ENCODE results near the gene KRT6C.
"Not testable (repeated sequence)": the region's sequence is repeated elsewhere in the genome, so short reads cannot be mapped to it uniquely, and the experiment has no call there.

KRT6C gene

DNA sequence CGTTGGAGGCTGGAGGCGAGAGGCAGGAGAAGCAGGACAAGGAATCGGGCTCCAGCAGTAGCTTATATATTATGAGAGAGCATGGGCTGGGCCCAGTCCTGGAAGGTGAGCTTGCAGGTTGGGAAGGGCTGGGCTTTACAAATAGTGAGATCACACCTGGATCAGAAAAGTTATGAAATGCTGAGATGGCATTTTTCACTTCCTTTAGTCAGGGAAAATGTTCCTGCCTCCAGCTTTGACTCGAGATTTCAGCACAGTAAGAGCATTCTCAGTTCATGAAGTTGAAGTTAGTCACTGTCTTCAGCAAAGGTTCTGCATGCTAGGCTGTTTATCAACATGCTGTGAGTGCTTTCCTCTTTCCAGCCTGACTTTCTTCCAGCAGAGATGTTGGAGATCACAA, at the start of gene KRT6C:
TSS of gene KRT6C (minus strand) at position 38 of the 400 bp plus-strand sequence. CDS start 68 bp downstream, outside the sequence.
- no peak for DNase-seq (ENCODE audit: low spot score)

DNA sequence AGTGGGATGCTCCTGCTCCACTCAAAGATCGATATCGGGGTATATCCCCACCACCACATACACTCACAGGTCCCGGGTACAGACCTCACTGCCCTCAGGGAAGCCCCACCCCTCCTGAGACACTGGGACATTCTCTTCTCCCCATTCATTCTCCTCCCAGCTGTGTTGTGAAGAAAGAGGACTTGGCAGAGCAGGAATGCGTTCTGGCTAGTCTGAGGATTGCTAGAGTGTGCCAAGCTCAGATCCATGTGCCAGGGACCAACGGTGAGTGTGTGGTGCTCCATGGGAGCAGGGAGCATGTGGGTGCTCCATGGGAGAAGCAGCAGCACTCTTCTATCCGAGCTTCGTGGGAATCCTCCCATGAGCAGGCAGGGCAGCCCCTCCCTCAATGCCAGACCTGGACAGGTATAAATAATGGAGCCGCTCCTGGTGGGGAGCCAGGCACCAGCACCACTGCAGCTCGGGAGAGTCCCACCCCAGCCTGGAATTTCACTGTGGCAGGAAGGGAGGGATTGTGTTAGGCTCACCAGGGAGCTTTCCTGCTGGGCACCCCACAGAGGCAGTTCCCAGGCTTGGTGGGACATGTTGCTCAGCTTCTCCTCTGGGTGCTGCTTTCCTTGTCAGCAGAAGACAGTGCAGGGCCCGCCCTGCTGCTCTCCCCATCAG, 48.9 kb upstream of the KRT6C start:
- peak; percentile 49 for DNase-seq (ENCODE audit: low spot score)

DNA sequence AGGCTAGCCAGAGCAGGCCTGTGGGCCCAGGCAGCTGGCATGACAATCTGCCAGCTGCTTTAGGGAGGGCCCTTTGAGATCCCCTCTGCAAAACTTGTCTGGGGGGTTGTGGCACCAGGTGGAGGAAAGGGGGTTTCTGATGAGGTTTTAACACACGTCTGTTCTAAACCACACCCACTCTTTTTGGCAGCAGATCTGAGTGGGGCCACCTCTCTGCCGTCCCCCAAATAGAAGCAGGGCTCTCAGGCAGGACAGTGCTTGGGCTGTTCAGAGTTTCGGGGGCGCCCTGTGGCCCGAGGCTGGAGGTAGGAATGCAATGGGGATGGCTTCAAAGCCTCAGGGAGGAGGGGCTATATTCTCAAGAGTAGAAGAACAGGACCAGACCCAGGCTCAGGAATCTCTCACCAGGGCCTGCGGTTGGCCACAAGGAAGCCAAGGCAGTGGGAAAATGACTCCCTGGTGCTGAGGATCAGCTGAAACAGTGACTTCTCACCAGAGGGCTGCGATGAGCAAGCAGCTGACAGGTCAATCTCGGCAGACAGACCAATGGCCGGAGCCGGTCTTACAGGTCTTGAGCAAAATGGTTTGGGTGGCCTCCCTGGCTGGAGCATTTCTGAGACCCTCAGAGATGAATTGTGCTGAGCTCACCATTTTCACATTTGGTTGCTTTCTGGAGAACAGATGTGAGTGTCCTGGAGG, 48.1 kb upstream of the KRT6C start:
- no peak for DNase-seq (ENCODE audit: low spot score)

DNA sequence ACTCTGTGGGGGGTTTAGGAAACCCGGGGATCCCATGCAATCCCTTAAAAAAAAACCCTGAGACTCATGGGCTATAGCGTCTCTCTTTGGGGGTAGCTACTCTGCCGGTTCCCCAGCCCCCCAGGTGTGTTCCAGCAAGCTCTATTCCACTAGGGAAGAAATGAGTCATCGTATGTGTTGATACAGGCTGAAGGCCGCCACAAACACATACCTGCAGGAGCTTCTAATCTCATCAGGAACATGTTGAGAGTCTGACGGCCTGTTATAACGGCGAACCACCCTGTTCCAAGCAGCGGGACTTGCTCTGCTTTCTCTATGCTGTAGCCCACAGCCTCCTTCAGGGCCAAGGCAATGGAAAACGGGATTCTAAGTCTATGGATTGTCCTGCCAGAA, 47.6 kb upstream of the KRT6C start:
- DNase-seq (ENCODE audit: low spot score) = no peak

DNA sequence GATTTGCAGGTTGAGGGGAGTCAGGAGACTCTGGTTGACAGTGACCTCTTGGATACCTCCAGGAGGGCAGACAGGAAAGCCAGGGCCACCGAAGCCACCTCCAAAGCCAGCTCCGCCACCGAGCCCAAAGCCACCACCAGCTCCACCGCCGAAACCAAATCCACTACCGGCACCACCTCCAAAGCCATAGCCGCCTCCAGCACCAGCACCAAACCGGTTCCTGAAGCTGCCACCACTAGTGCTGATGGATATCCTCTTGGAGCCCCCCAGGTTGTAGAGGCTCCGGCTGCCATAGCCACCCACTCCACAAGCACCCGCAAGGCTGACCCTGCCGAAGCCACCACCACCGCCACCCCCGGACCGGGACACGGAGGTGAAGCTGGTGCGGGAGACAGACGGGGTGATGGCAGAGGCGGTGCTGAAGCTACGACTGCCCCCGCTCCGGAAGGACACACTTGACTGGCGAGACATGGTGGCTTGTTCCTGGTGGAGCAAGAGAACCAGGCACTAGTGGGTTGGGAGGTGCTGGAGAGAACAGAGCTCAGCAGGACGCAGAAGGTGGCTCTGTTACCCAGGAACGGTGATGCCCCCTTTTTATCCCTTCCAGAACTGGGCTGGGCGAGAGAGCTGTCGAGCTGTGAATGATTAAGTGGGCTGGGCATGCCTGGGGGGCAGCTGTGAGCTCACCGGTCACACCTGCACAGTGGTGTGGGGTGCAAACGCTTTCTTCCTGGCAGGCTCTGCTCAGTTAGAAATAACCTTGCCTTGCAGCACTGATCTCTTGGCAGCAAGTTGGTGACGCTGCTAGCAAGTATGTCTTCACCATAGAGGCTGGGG, 46.4 kb upstream of the KRT6C start, which contains the start of gene KRT5:
TSS of gene KRT5 (minus strand) at position 569 of the 837 bp plus-strand sequence. CDS start at position 471, 98 bp downstream.
- no peak for DNase-seq (ENCODE audit: low spot score)

DNA sequence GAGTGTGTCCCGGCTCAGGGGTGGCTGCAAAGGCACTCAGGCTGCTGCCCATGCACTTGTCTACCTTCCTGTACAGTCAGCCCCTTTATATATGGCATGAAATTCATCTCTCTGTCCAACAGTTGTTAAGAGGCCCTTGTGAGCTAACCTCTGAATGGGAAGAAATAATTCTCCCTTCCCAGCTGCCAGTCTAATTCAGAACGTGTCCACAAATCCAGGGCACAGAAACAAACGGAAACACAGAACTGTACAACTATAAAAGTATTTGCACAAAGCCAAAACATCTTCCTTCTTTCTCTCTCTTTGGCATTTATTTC, 45.7 kb upstream of the KRT6C start:
- no peak for DNase-seq (ENCODE audit: low spot score)

DNA sequence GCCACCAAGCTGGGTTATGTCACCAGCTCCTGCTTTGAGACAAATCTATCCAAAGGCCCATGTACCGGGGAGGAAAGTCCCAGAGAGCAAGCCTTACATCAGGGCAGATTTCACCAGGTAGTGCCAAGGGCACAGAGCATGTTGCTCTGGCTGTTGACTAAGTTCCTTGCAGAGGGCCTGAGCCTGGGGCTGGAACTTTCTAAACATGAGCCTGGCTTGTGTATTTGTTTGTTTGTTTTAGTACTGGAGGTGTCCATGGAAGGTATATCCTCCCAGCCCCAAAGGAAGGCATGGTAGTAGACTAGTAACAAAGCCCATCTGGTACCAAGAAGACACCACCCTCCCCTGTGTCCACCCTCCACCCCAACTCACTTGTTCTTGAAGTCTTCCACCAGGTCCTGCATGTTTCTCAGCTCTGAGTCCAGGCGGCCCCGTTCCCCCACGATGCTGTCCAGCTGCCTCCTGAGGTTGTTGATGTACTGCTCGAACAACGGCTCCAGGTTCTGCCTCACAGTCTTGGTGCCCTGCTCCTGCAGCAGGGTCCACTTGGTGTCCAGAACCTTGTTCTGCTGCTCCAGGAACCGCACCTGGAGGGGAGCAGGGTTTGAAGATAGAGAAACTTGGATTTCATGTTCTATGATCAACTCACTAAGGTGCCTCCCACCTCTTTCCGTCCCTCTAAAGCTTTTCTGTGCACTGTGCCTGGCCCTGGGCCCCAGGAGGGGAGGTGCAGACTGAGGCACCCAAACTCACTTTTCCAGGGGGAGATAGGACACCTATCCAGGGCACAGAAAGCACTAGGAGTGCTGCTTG, 45.2 kb upstream of the KRT6C start:
- no peak for DNase-seq (ENCODE audit: low spot score)

DNA sequence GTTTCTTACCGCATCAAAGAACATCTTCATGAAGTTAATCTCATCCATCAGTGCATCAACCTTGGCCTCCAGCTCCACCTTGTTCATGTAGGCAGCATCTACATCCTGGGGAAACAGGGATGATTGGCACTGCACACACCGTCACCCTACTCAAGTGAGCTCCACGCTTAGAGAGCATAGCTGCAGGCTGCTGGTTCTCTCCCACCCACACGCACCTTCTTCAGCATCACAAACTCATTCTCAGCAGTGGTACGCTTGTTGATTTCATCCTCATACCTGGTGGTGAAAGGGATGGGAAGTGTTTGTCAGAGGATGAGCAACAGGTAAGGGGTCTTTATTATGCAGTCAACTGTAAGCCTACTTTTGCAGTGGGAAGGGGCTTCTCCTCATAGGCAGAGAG, 44.3 kb upstream of the KRT6C start:
- no peak for DNase-seq (ENCODE audit: low spot score)

DNA sequence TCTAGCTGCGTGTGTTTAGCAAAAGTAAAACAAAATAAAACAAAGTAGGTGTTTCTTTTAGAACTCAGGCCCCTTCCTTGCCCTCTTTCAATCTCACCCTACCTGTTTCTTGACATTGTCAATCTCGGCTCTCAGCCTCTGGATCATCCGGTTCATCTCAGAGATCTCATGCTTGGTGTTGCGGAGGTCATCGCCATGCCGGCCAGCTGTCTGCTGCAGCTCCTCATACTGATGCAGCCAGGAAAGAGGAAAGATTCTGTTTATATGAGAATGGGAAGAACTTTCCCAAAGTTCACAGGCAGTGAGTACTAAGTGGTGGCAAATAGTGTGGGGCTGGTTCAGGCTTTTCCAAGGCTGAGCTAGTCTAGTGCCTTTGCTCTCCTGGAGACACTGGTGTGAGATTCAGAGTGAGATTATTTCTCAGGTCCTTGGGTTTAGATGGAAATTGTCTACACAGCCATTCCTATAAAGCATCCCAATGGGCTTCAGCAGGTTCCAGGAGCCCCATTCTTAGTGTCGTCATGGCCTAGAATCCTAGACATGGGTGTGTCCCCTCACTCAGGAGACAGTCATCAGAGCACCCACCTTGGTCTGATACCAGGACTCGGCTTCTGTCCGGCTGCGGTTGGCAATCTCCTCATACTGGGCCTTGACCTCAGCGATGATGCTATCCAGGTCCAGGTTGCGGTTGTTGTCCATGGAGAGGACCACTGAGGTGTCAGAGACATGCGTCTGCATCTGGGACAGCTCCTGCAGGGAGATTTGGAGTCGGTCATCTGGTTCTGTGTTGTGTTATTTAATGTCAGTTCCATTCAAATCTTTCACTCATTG, 43.6 kb upstream of the KRT6C start:
- DNase-seq (ENCODE audit: low spot score) = no peak

DNA sequence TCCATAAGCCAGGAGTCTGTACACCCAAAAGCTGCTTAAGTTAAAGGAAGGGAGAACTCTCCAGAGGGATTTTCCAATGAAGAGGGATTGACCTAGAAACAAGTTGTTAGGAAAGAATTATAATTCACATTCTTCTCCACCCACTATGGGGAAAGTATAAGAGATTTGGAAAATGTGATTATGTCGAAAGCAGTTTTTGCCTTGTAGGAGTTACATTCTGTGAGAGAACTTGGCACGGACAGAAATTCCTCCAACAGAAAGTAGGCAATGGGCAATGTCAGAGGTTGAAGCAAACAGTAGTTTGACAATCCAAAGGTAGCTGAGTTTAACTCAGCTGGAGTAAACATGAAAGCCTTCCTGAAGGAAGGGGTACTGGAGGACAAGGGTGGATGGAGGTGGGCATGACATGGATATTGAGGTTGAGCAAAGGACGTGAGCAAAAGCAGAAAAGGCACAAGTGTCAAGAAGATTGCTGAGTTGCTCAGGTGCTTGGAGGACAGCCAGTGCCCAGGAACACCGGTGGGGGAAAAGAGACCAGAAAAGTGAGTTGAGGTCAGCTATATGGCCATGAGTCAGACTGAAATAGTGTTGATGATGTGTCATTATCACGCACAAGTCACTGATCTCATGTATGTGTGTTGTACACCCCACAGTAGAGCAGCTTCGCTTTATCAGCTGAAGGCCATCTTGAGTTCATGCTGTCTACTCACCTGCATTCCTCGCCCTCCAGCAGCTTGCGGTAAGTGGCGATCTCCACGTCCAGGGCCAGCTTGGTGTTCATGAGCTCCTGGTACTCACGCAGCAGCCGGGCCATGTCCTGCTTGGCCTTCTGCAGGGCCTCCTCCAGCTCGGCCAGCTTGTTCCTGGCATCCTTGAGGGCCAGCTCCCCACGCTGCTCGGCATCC, 42.6 kb upstream of the KRT6C start:
- no peak for DNase-seq (ENCODE audit: low spot score)

DNA sequence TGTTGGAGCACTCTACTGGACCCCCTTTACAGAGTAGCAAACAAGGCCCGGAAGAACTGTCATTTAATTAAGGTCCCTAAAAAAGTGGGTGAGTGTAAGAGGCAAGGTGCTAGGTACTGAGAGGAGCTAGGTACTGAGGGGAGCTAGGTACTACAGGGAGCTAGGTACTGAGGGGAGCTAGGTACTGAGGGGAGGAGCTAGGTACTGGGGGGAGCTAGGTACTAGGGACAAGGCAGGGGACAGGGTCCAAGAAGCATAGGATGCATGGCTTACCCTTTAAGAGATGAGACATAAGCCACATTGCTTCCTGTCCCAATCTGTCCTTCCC, 41.7 kb upstream of the KRT6C start:
- DNase-seq (ENCODE audit: low spot score) = no peak

DNA sequence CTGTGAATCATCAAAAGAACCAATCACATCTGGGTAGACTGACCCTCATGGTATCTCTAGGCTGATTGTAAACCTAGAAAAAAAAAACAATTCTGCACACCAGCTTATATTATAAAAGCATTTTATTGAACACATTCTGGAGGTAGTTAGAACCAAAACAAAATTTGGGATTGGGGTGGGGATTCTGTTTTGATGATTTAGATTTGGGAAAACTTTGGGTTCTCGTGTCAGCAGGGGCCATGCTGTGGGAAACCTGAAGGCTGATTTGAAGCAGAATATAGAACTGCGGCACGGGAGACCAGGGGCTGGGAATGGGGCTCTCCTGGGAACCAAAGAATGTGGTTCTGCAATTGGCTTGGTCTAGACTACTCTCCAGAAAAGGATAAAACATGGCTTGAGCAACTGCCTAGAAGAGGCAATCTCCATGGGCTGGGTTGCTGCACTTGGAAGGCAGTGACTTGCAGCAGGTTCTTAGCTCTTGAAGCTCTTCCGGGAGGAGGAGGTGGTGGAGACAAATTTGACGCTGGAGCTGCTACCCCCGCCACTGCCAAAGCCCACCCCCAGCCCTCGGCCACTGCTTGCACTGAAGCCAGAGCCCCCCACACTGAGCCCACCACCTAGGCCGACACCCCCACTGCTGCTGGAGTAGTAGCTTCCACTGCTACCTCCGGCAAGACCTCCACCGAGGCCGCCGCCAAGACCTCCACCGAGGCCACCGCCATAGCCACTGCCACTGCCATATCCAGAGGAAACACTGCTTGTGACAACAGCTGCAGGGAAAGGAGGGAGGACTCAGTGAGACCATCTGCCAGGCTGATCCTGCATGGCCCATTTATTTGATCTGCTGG, 41.1 kb upstream of the KRT6C start:
- DNase-seq (ENCODE audit: low spot score) = no peak

DNA sequence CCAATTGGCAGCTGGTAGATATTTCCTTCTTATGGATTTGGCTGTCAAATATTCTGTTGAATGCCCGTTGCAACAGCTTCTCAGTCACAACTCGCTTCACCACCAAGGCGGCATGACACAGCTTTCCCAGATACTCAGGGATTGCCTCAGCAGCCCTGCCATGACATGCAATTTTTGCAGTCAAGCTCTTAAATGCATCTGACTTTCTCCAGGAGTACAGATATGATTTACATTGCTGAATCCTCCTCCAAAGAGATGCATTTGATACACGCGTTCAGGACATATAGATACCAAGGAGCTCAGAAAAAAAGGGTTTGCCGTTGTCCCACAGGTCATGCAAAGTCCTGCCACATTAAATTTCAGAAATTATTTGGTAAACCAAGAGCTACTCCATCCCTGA, 40.1 kb upstream of the KRT6C start:
- no peak for DNase-seq (ENCODE audit: low spot score)

DNA sequence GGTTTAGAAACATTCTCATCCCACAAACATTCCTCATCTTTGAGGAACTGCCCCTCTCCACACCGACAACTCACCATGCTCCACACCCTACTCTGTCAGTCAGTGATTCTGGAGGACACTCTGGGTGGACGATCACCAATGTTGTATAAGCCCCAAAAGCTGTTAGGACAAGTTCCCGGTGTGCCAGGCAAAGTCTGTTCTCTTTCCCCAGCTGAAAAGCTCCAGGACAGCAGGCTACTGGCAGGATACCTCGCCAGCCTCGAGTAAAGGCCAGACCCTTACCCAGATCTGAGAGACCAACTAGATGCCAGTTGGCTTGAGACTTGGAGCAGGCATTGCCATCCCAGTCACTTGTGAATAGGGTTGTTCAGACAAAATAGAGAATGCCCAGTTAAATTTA, 34.6 kb upstream of the KRT6C start:
- DNase-seq (ENCODE audit: low spot score) = no peak

DNA sequence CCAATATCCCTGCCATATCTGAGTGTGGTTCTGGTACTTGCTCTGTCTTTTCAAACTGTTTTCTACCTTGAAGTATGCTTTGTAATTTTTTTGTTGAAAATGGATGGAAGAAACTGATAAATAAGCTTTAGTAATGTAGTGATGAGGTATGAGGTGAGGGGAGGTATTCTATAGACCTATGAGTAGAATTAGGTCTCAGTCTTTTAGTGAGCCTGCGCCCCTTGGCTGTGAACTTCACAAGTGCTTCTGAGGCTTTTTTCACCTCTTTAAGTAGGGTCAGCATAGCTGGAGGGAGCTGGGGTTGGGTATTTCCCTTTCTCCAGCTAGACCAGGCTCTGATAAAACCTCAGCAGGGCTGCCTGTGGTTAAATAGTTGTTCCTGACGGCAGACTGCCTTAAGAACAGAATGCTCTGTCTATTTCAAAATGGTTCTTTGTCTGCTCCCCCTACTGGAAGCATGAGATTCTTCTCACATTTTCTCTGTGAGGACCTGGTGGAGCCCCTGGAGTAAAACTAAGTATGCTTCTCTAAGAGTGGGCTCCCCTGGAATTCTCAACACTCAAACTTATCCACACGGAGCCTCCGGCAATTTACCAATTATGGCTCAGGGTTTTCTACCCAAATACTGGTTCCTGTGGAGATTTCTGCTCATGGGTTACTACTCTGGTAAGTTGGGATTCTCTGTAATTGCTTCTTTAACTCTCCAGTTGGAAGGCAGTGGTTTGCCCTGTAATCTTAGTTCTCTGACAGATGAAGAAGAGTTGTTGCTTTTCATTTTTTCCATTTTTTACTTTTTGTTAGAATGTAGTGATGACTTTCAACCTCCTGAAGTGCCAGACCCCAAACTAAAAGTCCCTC, 33.5 kb upstream of the KRT6C start:
- peak; percentile 75 for DNase-seq (ENCODE audit: low spot score)

DNA sequence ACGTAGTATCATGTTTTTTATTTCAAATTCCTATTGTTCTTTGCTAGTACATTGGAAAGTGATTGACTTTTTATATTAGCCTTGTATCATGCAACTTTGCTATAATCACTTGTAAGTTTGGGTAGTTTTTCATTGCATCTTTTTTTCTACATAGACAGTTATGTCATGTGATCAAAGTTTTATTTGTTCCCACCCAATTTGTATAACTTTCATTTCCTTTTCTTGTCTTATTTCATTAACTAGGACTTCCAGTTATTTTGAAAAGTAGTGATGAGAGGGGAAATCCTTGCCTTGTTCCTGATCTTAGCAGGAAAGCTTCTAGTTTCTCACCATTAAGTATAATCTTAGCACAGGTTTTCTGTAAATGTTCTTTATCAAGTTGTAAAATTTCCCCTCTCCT, 29.3 kb upstream of the KRT6C start:
- DNase-seq (ENCODE audit: low spot score) = no peak

DNA sequence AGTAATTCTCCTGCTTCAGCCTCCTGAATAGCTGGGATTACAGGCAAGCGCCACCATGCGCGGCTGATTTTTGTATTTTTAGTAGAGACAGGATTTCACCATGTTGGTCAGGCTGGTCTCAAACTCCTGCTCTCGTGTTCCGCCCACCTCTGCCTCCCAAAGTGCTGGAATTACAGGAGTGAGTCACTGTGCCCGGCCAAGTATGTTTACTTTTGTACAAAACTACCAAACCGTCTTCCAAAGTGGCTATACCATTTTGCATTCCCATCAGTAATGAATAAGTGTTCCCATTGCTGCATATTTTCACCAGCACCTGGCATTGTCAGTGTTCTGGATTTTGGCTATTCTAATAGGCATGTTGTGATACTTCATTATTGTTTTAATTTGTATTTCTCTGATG, 27.9 kb upstream of the KRT6C start:
- no peak for DNase-seq (ENCODE audit: low spot score)

DNA sequence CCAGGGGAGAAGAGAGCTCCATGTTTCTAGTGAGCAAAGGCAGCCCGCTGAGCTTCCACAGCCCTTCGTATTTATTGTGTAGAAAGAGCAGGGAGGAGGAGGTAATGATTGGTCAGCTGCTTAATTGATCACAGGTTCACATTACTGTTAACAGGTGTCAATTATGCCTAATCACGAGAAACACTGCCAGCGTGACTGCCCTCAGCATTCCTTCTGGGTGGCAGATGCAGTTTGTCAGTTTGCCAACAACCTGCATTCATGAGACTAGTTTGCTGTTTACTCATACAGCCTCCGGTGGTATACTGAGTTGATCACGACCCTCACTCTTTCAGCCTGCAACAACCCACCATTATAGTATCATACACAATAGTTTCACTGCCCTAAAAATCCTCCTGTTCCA, 27.0 kb upstream of the KRT6C start:
- DNase-seq (ENCODE audit: low spot score) = not testable (repeated sequence)

All from iPS-NIHi11 (cell line).